Activated T-helper 9 cell treated with anti-CD3 and anti-CD28 coated beads, Interleukin-2, amount 50 U/mL, for 16 hours (primary cell): Measurements from ENCODE around the gene ILK.
A peak's percentile ranks its signal among the peaks of the same experiment; 100 is the strongest.

ENCODE experiments used
- DNase-seq: peaks from one replicate; pipeline ENCODE4 v3.0.0-alpha.2; 2020; ENCODE audit warnings: low read depth

The ILK gene

GRCh38 chr11:6603287-6604080 is at the start of gene ILK, which contains the start of gene RRP8:
TSS of gene ILK (plus strand) at chr11:6603774. CDS start at chr11:6604272, 498 bp downstream.
TSS of gene RRP8 (minus strand) at chr11:6603616. CDS start at chr11:6603502, 114 bp downstream.
- DNase-seq = peak; percentile 78

- no peak for DNase-seq
These were observed 48.5 kb upstream of the ILK start for GRCh38 chr11:6554828-6555706.

- no peak for DNase-seq
These were observed 47.2 kb upstream of the ILK start for GRCh38 chr11:6556139-6556949.

- no peak for DNase-seq
These were observed 46.5 kb upstream of the ILK start for GRCh38 chr11:6557063-6557462.

GRCh38 chr11:6557761-6558674 is 45.6 kb upstream of the ILK start:
- DNase-seq = no peak

GRCh38 chr11:6559369-6559768 is 44.2 kb upstream of the ILK start:
- no peak for DNase-seq

GRCh38 chr11:6561288-6561687 is 42.3 kb upstream of the ILK start:
- no peak for DNase-seq

- no peak for DNase-seq
These were observed 40.4 kb upstream of the ILK start for GRCh38 chr11:6563121-6563619.

- no peak for DNase-seq
These were observed 39.9 kb upstream of the ILK start for GRCh38 chr11:6563667-6564066.

- no peak for DNase-seq
These were observed 38.2 kb upstream of the ILK start for GRCh38 chr11:6565325-6565724.

- DNase-seq = no peak
These were observed 37.4 kb upstream of the ILK start for GRCh38 chr11:6565988-6566703.

- no peak for DNase-seq
These were observed 36.7 kb upstream of the ILK start for GRCh38 chr11:6566704-6567370.

GRCh38 chr11:6567371-6567745 is 36.2 kb upstream of the ILK start:
- no peak for DNase-seq

GRCh38 chr11:6568191-6568918 is 35.2 kb upstream of the ILK start:
- no peak for DNase-seq

GRCh38 chr11:6569706-6570105 is 33.9 kb upstream of the ILK start:
- no peak for DNase-seq

GRCh38 chr11:6570691-6571427 is 32.7 kb upstream of the ILK start:
- no peak for DNase-seq

- DNase-seq = no peak
These were observed 32.1 kb upstream of the ILK start for GRCh38 chr11:6571434-6572008.

- no peak for DNase-seq
These were observed 31.4 kb upstream of the ILK start for GRCh38 chr11:6572215-6572614.
